Brain microvascular endothelial cell (primary cell): ENCODE measurements around the gene PRR19.

Experiments
- DNase-seq: peaks from one replicate; pipeline ENCODE4 v3.0.0-alpha.2; 2020
- H3K27ac ChIP-seq: fragments of 250-450 bp; sonication (Bioruptor Pico); 2 replicates; pipeline ENCODE4 v1.5.1; 2020; ENCODE audit warnings: mild to moderate bottlenecking, moderate library complexity
- H3K27me3 ChIP-seq: fragments of 250-450 bp; sonication (Bioruptor Pico); replicated peaks from 2 replicates; pipeline ENCODE4 v1.5.1; 2020; ENCODE audit warnings: mild to moderate bottlenecking
- H3K36me3 ChIP-seq: fragments of 250-450 bp; sonication (Bioruptor Pico); replicated peaks from 2 replicates; pipeline ENCODE4 v1.5.1; 2020; ENCODE audit warnings: mild to moderate bottlenecking
- H3K4me3 ChIP-seq: 2 replicates; pipeline ENCODE4 v1.5.1; 2011; ENCODE audit warnings: low read depth, mild to moderate bottlenecking, control low read depth, low read length, moderate library complexity
- in situ Hi-C: cut with HindIII; loops from 2 replicates; pipeline ENCODE4 v1.10.0; 2017; ENCODE audit warnings: low sequenced_read_pairs, low pct_ligation_motif_present
- TF ChIP-seq, protein P1 (sequence below): IDR thresholded peaks from 2 replicates; pipeline ENCODE4 v1.5.1; 2011; ENCODE audit warnings: low read depth, mild to moderate bottlenecking, moderate library complexity, low read length, control low read depth, inconsistent platforms; ENCODE audit errors: missing control alignments

Gene PRR19

DNA sequence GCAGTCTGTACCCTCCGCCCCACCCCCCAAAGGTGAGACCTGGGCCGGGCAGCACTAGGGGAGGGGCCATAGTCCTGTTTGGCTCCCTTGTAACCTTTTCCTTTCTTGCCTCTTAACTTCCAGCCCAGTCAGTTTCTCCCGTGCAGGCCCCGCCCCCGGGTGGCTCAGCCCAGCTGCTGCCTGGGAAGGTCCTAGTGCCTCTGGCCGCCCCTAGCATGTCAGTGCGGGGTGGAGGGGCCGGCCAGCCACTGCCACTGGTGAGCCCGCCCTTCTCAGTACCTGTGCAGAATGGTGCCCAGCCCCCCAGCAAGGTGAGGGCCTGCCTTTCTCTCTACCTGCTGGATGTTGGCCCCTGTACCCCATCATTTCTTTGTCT is 10.5 kb upstream of the PRR19 start:
- H3K27me3 ChIP-seq, result no peaks in the 10 kb centered on the region
- H3K4me3 ChIP-seq, result no peak overlapping the region
- peaks cover 76% of the 10 kb centered on the region for H3K36me3 ChIP-seq
- in situ Hi-C loops, result no loop called here
- no peak for DNase-seq
- TF ChIP-seq, protein P1, sequence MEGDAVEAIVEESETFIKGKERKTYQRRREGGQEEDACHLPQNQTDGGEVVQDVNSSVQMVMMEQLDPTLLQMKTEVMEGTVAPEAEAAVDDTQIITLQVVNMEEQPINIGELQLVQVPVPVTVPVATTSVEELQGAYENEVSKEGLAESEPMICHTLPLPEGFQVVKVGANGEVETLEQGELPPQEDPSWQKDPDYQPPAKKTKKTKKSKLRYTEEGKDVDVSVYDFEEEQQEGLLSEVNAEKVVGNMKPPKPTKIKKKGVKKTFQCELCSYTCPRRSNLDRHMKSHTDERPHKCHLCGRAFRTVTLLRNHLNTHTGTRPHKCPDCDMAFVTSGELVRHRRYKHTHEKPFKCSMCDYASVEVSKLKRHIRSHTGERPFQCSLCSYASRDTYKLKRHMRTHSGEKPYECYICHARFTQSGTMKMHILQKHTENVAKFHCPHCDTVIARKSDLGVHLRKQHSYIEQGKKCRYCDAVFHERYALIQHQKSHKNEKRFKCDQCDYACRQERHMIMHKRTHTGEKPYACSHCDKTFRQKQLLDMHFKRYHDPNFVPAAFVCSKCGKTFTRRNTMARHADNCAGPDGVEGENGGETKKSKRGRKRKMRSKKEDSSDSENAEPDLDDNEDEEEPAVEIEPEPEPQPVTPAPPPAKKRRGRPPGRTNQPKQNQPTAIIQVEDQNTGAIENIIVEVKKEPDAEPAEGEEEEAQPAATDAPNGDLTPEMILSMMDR, result no peak
- H3K27ac ChIP-seq, result no peak overlapping the region

DNA sequence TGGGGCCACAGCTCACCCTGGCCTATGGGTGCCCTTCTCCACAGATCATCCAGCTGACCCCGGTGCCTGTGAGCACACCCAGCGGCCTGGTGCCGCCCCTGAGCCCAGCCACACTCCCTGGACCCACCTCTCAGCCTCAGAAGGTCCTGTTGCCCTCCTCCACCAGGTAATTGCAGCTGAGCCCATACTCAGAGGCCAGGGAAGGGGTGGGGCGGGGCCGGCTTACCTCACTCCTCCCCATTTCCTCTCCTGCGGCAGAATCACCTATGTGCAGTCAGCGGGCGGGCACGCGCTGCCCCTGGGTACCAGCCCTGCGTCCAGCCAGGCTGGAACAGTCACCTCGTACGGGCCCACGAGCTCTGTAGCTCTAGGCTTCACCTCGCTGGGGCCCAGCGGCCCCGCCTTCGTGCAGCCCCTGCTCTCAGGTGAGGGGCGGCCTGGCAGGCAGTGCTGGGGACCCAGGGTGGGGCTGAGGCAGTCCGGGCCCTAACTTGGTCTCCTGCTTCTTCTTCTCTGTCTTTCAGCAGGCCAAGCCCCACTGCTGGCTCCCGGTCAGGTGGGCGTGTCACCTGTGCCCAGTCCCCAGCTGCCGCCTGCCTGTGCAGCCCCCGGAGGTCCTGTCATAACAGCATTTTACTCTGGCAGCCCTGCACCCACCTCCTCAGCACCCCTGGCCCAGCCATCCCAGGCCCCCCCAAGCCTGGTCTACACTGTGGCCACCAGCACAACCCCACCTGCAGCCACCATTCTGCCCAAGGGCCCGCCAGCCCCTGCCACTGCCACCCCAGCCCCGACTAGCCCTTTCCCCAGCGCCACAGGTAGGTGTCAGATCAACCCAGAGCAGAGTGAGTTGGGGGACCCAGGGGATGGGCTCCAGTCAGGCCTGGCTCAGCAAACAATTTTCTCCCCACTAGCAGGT is 9.6 kb upstream of the PRR19 start:
- peaks cover 75% of the 10 kb centered on the region for H3K36me3 ChIP-seq
- H3K4me3 ChIP-seq, result no peak overlapping the region
- TF ChIP-seq, protein P1, result no peak
- no peak overlapping the region for H3K27ac ChIP-seq
- no peaks in the 10 kb centered on the region for H3K27me3 ChIP-seq
- in situ Hi-C loops, result no loop called here
- no peak for DNase-seq

DNA sequence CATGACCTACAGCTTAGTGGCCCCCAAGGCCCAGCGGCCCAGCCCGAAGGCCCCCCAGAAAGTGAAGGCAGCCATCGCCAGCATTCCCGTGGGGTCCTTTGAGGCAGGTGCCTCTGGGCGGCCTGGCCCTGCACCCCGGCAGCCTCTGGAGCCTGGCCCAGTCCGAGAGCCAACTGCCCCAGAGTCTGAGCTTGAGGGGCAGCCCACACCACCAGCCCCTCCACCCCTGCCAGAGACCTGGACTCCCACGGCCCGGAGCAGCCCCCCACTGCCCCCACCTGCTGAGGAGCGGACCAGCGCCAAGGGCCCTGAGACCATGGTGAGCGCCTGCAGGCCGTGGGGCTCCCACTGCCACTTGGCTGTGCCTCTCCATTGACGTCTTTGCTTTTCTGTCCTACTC is 9.0 kb upstream of the PRR19 start:
- TF ChIP-seq, protein P1, result no peak
- DNase-seq, result no peak
- H3K4me3 ChIP-seq, result no peak overlapping the region
- H3K27ac ChIP-seq, result no peak overlapping the region
- in situ Hi-C loops, result no loop called here
- H3K36me3 ChIP-seq, result peaks cover 68% of the 10 kb centered on the region
- no peaks in the 10 kb centered on the region for H3K27me3 ChIP-seq

DNA sequence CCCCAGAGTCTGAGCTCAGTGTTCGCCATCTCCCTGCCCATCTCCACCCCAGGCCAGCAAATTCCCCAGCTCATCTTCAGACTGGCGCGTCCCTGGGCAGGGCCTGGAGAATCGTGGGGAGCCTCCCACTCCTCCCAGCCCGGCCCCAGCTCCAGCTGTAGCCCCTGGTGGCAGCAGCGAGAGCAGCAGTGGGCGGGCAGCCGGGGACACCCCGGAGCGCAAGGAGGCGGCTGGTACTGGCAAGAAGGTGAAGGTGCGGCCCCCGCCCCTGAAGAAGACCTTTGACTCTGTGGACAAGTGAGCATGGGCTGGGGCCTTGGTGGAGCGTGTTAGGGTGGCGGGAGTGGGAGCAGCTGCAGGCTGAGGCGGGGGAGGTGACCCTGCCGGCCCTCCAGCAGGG is 8.4 kb upstream of the PRR19 start:
- peaks cover 64% of the 10 kb centered on the region for H3K36me3 ChIP-seq
- no peaks in the 10 kb centered on the region for H3K27me3 ChIP-seq
- TF ChIP-seq, protein P1, result peak; percentile 45
- H3K4me3 ChIP-seq, result no peak overlapping the region
- in situ Hi-C loops, result no loop called here
- no peak overlapping the region for H3K27ac ChIP-seq
- DNase-seq, result no peak

DNA sequence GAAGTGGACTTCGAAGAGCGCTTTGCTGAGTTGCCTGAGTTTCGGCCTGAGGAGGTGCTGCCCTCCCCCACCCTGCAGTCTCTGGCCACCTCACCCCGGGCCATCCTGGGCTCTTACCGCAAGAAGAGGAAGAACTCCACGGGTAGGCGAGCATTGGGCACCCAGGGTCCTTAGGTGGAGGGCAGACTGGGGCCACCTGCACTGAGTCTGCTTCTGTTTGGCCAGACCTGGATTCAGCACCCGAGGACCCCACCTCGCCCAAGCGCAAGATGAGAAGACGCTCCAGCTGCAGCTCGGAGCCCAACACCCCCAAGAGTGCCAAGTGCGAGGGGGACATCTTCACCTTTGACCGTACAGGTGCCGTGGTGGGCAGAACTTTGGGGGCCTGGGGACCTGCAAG is 8.0 kb upstream of the PRR19 start:
- TF ChIP-seq, protein P1, result no peak
- in situ Hi-C loops, result no loop called here
- H3K27me3 ChIP-seq, result no peaks in the 10 kb centered on the region
- peaks cover 62% of the 10 kb centered on the region for H3K36me3 ChIP-seq
- no peak for DNase-seq
- no peak overlapping the region for H3K4me3 ChIP-seq
- no peak overlapping the region for H3K27ac ChIP-seq
